Testis (tissue), 3 donors: ENCODE data around the gene GLYAT. TPM values are rescaled to one million over a fixed set of nuclear protein-coding genes. Genes with fewer than 3 reads are reported as not detected.
"Not testable (repeated sequence)": the region's sequence is repeated elsewhere in the genome, so short reads cannot be mapped to it uniquely, and the experiment has no call there.

Source experiments
- DNase-seq: peaks from one replicate; pipeline ENCODE4 v3.0.0-alpha.2; 2019
- H3K27ac ChIP-seq, 2 donors: fragments of 200-600 bp; sonication (generic); one replicate each; pipeline ENCODE4 v1.5.1; 2019
- H3K27me3 ChIP-seq: fragments of 200-600 bp; sonication (generic); one replicate; pipeline ENCODE4 v1.5.1; 2019
- H3K36me3 ChIP-seq: fragments of 200-600 bp; sonication (generic); one replicate; pipeline ENCODE4 v1.5.1; 2017; ENCODE audit warnings: low read depth; ENCODE audit errors: missing control alignments
- H3K4me1 ChIP-seq: fragments of 200-600 bp; sonication (generic); one replicate; pipeline ENCODE4 v1.5.1; 2019
- H3K4me3 ChIP-seq, 2 donors: fragments of 200-600 bp; sonication (generic); one replicate each; pipeline ENCODE4 v1.5.1; 2017 to 2019
- H3K9me3 ChIP-seq: fragments of 200-600 bp; sonication (generic); one replicate; pipeline ENCODE4 v1.5.1; 2017
- POLR2A ChIP-seq: fragments of 450-650 bp; IDR thresholded peaks from one replicate; pipeline ENCODE4 v1.6.1; 2017; ENCODE audit warnings: antibody characterized with exemption, mild to moderate bottlenecking, moderate library complexity
- WGBS, 2 donors: methylation state at CpG; one replicate each; pipeline ENCODE4 v1.1.5; 2018; 5-methylcytosine and 5-hydroxymethylcytosine counted together
- intact Hi-C: fragments of 100-400 bp; cut with DNase I; formaldehyde crosslinking; loops from one replicate; pipeline ENCODE4 v1.15.1; 2023; ENCODE audit warnings: low total_unique reads
- polyA plus RNA-seq: library from polyadenylated mRNA; stranded (reverse); fragments of 350-450 nt; fragmentation: Illumina TruSeq; extraction: RNeasy Lipid Tissue Mini Kit (QIAGEN cat#74804); gene quantifications from one replicate; pipeline ENCODE4 v1.2.3, GENCODE V29; 2014; ENCODE audit warnings: low read depth, low replicate concordance; ENCODE audit not compliant: insufficient read depth
- total RNA-seq, 2 donors: library from RNA; depleted of rRNA; stranded (reverse); fragments of >200 nt; gene quantifications; one replicate each; pipeline ENCODE4 v1.2.3, GENCODE V29; 2016
- TF ChIP-seq, protein P1 (sequence below), 3 experiments: fragments of 450-650 bp in 2 of 3; fragments of 200-600 bp in 1 of 3; sonication (generic) in 1 of 3; IDR thresholded peaks; one replicate each; pipeline ENCODE4 v1.5.1; 2016 to 2019; ENCODE audit warnings: antibody characterized with exemption in 3 of 3, mild to moderate bottlenecking in 2 of 3, moderate library complexity in 1 of 3

Gene GLYAT
- total and polyA plus RNA-seq, 3 donors from 2014 or later, result 1.0 to 1.9 TPM; not detected in 1

DNA sequence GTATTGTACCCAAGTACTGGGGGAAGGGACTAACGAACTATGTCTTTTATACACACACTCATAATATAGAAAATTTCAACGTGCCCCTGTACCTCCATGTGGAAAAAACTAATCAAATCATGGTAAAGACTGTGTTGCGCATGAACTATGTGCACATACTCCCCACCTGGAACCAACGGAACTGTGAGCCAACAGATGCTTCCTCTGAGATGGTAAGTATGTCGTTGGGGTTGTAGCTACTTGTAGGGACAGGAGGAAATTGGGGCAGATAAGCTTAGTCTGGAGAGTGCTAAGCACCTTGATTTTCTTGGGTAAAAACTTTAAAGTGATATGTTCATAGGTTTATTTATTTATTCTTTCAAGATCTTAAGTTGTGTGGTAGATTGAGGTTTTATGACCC, 40.1 kb downstream of the GLYAT start:
- Histone ChIP-seq H3K27me3 (no peaks in the 10 kb centered on the region), H3K36me3 (no peaks in the 10 kb centered on the region), H3K9me3 (no peaks in the 10 kb centered on the region), H3K4me1 (no peaks in the 10 kb centered on the region), H3K27ac (no peak overlapping the region), H3K4me3 (no peak overlapping the region)
- TF ChIP-seq, protein P1, sequence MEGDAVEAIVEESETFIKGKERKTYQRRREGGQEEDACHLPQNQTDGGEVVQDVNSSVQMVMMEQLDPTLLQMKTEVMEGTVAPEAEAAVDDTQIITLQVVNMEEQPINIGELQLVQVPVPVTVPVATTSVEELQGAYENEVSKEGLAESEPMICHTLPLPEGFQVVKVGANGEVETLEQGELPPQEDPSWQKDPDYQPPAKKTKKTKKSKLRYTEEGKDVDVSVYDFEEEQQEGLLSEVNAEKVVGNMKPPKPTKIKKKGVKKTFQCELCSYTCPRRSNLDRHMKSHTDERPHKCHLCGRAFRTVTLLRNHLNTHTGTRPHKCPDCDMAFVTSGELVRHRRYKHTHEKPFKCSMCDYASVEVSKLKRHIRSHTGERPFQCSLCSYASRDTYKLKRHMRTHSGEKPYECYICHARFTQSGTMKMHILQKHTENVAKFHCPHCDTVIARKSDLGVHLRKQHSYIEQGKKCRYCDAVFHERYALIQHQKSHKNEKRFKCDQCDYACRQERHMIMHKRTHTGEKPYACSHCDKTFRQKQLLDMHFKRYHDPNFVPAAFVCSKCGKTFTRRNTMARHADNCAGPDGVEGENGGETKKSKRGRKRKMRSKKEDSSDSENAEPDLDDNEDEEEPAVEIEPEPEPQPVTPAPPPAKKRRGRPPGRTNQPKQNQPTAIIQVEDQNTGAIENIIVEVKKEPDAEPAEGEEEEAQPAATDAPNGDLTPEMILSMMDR (IDR thresholded peaks at IDR 0.05), result no peak
- no peak for TF ChIP-seq POLR2A
- DNase-seq, result no peak
- 73 to 80% methylated on average over 5 of the region's 5 CpGs for WGBS, 2 donors
- intact Hi-C loops, result no loop called here

DNA sequence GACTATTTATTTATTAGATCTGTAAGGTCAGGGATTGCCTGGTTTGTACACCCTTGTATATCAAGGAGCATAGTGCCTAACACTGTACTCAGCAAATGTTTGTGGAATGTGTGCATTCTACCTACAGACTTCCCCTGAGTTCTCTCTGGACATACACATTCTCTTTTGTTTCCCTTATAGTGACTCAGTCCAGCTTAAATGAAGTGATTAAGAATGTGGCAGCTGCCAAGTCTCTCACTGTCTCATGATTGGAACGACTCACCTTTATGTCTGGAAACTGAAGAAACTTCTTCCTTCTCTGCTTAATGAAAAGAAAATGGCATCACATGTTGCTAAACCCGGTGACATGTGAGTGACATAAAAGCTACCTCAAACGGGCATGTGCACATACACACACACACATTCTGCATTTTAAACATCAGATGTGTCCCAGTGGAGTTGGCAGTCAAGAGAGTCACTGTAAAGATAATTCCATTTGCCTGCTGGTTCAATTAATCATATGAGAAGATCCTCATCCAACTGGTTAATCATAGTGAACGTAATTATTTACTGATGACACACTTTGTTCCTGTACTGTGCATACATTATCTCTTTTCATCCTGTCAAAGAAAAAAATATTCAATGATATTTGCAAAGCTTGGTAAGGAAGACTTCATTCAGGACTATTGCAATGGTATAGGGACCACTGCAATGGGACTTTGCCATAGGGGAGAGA, 42.8 kb downstream of the GLYAT start:
- Histone ChIP-seq H3K27ac (no peak overlapping the region), H3K27me3 (no peaks in the 10 kb centered on the region), H3K9me3 (no peaks in the 10 kb centered on the region), H3K36me3 (no peaks in the 10 kb centered on the region), H3K4me3 (no peak overlapping the region), H3K4me1 (no peaks in the 10 kb centered on the region)
- 78 to 86% methylated on average over 4 of the region's 4 CpGs for WGBS, 2 donors
- DNase-seq, result no peak
- TF ChIP-seq POLR2A, result no peak
- TF ChIP-seq, protein P1 (IDR thresholded peaks at IDR 0.05), result no peak
- intact Hi-C loops, result no loop called here

DNA sequence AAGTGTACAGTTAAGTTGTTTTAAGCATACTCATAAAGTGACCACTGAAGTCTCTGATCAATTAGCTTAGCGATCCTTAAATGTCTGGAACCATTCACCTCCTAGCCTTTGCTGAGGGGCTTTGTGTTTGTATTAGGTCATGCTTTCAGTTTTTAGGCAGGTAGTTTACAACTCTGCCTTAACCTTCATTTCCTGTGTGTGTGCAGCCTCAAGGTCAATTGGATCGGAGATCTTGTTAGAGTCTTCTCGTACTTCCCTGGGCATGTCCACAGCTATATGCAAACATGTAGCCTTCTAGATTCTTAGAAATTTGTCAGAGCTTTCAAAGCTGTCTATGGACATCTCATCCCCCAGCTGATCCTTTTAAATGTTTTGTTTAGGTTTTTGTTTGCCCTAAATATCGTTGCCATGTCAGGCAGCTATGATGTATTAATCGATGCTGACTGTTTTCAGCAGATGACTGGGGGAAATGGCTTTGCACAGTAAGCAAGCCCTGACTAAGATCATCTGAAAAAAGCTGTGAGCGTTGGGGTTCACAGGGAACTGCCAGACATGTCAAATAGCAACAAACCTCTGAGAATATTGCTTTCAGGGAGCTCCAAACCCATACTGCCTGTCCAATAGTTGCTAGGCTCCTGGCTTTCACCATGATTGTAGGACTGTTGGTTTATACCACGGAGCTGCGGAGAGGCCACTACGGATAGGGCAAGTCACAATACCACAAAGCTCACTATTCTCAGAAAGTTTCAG, 45.6 kb downstream of the GLYAT start:
- WGBS, 2 donors, result 58 to 65% methylated on average over 9 of the region's 9 CpGs
- TF ChIP-seq POLR2A, result no peak
- TF ChIP-seq, protein P1 (IDR thresholded peaks at IDR 0.05), result no peak

DNA sequence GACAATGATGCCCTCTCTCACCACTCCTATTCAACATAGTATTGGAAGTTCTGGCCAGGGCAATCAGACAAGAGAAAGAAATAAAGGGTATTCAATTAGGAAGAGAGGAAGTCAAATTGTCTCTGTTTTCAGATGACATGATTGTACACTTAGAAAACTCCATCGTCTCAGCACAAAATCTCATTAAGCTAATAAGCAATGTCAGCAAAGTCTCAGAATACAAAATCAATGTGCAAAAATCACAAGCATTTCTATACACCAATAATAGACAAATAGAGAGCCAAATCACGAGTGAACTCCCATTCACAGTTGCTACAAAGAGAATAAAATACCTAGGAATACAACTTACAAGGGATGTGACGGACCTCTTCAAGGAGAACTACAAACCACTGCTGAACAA, 49.1 kb downstream of the GLYAT start:
- H3K36me3 ChIP-seq, H3K27ac ChIP-seq, H3K4me1 ChIP-seq, H3K4me3 ChIP-seq, DNase-seq, intact Hi-C loops, H3K9me3 ChIP-seq, H3K27me3 ChIP-seq: not testable (repeated sequence)
- WGBS, 2 donors, result 81 to 85% methylated on average over 3 of the region's 3 CpGs

More for the DNA sequence above, 45.6 kb downstream of the GLYAT start:
- Histone ChIP-seq H3K36me3 (no peaks in the 10 kb centered on the region), H3K4me1 (no peaks in the 10 kb centered on the region), H3K9me3 (no peaks in the 10 kb centered on the region), H3K27me3 (no peaks in the 10 kb centered on the region), H3K27ac (no peak overlapping the region), H3K4me3 (no peak overlapping the region)
- intact Hi-C loops, result no loop called here
- no peak for DNase-seq

DNA sequence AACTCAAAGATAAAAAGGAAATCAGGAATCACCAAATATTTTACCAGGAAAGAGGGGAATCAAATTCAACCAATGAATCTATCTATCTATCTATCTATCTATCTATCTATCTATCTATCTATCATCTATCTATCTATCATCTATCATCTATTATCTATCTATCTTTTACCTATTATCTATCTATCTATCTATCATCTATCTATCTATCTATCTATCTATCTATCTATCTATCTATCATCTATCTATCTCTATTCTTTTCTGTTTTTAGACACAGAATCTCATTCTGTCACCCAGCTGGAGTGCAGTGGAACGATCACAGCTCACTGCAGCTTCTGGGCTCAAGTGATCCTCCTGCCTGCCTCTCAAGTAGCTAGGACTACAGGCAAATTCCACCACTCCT, 54.2 kb downstream of the GLYAT start:
- DNase-seq, H3K4me3 ChIP-seq, H3K27me3 ChIP-seq, H3K27ac ChIP-seq, H3K9me3 ChIP-seq, H3K4me1 ChIP-seq, intact Hi-C loops, H3K36me3 ChIP-seq: not testable (repeated sequence)
- WGBS, 2 donors, result 76 to 88% methylated on average over 1 of the region's 1 CpG
